Caco-2 (cell line): ENCODE results near the gene PSMC6. TPM values are rescaled to one million over a fixed set of nuclear protein-coding genes. Genes with fewer than 3 reads are reported as not detected.

Experiments used
- BruUV-seq: library from RNA; stranded (reverse); fragments of 400-500 nt; replicated peaks from 2 replicates; lab custom pipeline; 2021; lab: Mats Ljungman, UMichigan
- CTCF ChIA-PET: fragments of 300-600 bp; sonication (Branson Sonifier 250); formaldehyde crosslinking; loops from one replicate; lab custom pipeline; 2022; ENCODE audit warnings: antibody characterized with exemption; lab: Charles Lee
- POLR2A ChIA-PET: fragments of 300-600 bp; sonication (Branson Sonifier 250); formaldehyde crosslinking; loops from one replicate; lab custom pipeline; 2022; ENCODE audit warnings: antibody characterized with exemption; lab: Charles Lee
- DNase-seq, 2 experiments: peaks; one replicate each; pipeline versions ENCODE4 v3.0.0 to v3.0.0-alpha.2; 2020 to 2022
- H3K27me3 ChIP-seq: replicated peaks from 2 replicates; pipeline ENCODE4 v1.6.0; 2011; ENCODE audit warnings: low read length; ENCODE audit not compliant: control insufficient read depth, insufficient read depth
- H3K36me3 ChIP-seq: 2 replicates; pipeline ENCODE4 v1.5.1; 2011; ENCODE audit warnings: low read length; ENCODE audit not compliant: control insufficient read depth, insufficient read depth
- H3K4me1 ChIP-seq: fragments of 250-450 bp; sonication (Bioruptor Pico); 2 replicates; pipeline ENCODE4 v1.5.1; 2020; ENCODE audit warnings: mild to moderate bottlenecking
- H3K4me3 ChIP-seq: 2 replicates; pipeline ENCODE4 v1.5.1; 2011; ENCODE audit warnings: low read depth, mild to moderate bottlenecking, control low read depth, low read length
- H3K9me3 ChIP-seq: fragments of 250-450 bp; sonication (Bioruptor Pico); 2 replicates; pipeline ENCODE4 v1.5.1; 2020; ENCODE audit warnings: mild to moderate bottlenecking, moderate library complexity
- H3K27ac Mint-ChIP-seq: one replicate; pipeline ENCODE4 v1.8.0; 2022; ENCODE audit warnings: mixed read lengths; ENCODE audit not compliant: unreplicated experiment
- H3K27me3 Mint-ChIP-seq: one replicate; pipeline ENCODE4 v1.8.0; 2022; ENCODE audit warnings: mixed read lengths; ENCODE audit not compliant: insufficient read depth, unreplicated experiment
- H3K36me3 Mint-ChIP-seq: one replicate; pipeline ENCODE4 v1.8.0; 2022; ENCODE audit warnings: mild to moderate bottlenecking, mixed read lengths; ENCODE audit not compliant: insufficient read depth, unreplicated experiment
- H3K4me1 Mint-ChIP-seq: one replicate; pipeline ENCODE4 v1.8.0; 2022; ENCODE audit warnings: low read depth, mixed read lengths; ENCODE audit not compliant: unreplicated experiment
- H3K4me3 Mint-ChIP-seq: one replicate; pipeline ENCODE4 v1.8.0; 2022; ENCODE audit warnings: mild to moderate bottlenecking, moderate library complexity, mixed read lengths; ENCODE audit not compliant: unreplicated experiment
- H3K9me3 Mint-ChIP-seq: one replicate; pipeline ENCODE4 v1.8.0; 2022; ENCODE audit warnings: mixed read lengths; ENCODE audit not compliant: unreplicated experiment
- intact Hi-C: fragments of 100-400 bp; cut with micrococcal nuclease; formaldehyde crosslinking; loops from one replicate; pipeline ENCODE4 v1.10.0; 2022; ENCODE audit not compliant: unreplicated experiment
- total RNA-seq: library from RNA; stranded (reverse); gene quantifications from 2 replicates; pipeline ENCODE4 v1.2.3, GENCODE V29; 2022
- TF ChIP-seq, protein P1 (sequence below), 2 experiments: fragments of 200-600 bp in 1 of 2; IDR thresholded peaks; 1 replicate in 1 of 2; 2 replicates in 1 of 2; pipeline versions ENCODE4 v1.5.1 to v1.8.0; 2011 to 2022; ENCODE audit warnings: antibody characterized with exemption in 1 of 2, control low read depth in 1 of 2, inconsistent platforms in 1 of 2, low read depth in 1 of 2, low read length in 1 of 2, mild to moderate bottlenecking in 1 of 2, moderate library complexity in 1 of 2; ENCODE audit not compliant: insufficient read depth in 1 of 2, severe bottlenecking in 1 of 2, unreplicated experiment in 1 of 2

PSMC6 gene
- total RNA-seq, 1 experiment from 2014 or later = 130 TPM

DNA sequence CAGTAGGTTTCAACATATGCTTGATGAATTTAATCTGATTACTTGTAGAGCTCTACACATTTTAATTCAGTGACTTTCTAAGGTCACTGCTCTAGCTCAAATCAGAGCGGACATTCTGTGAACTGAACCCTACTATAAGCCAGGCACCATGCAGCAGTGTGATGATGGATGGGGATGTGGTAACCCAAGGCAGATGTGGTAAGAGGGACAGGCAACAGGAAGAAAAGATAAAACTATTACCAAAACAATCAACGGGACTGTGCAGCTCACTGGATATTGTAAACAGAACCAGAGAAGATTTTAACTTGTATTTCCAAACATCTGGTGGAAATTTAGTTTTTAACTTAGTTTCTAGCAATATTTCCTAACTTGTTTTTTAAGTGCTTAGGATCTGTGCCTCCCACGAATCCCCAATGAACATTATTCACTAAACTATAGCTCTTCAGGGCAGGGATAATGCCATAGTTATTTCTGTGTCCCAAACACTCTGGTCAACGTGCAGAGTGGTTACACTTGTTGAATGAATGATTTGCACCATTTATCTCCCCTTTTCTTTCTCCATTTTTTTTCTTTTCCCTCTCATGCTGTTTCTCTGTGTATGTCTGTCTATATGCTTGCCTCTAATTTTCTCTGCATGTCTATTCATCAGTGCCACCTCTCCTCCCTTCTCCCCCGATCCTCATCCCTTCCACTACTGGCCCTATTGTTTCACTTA lies 14.6 kb upstream of the PSMC6 start:
- CTCF ChIA-PET = interaction anchor here (1.2 kb wide), 1 partner anchor 49 kb away, joined by 3 read pairs; no protein-coding TSS in a partner anchor
- no TSS peak for BruUV-seq
- H3K4me3 ChIP-seq = no peak overlapping the region
- H3K9me3 ChIP-seq = no peaks in the 10 kb centered on the region
- intact Hi-C loops = loop anchor here (10.0 kb wide), 1 partner anchor 138 kb away; the partner anchor contains the start of genes GPR137C and TXNDC16
- Mint-ChIP-seq H3K27me3 (no peaks in the 10 kb centered on the region), H3K4me3 (no peak overlapping the region), H3K4me1 (peaks cover 38% of the 10 kb centered on the region), H3K27ac (no peak overlapping the region), H3K9me3 (no peaks in the 10 kb centered on the region), H3K36me3 (no peaks in the 10 kb centered on the region)
- H3K27me3 ChIP-seq = no peaks in the 10 kb centered on the region
- peaks cover 9% of the 10 kb centered on the region; the same call in 1 of the 2 replicates for H3K4me1 ChIP-seq
- TF ChIP-seq, protein P1, sequence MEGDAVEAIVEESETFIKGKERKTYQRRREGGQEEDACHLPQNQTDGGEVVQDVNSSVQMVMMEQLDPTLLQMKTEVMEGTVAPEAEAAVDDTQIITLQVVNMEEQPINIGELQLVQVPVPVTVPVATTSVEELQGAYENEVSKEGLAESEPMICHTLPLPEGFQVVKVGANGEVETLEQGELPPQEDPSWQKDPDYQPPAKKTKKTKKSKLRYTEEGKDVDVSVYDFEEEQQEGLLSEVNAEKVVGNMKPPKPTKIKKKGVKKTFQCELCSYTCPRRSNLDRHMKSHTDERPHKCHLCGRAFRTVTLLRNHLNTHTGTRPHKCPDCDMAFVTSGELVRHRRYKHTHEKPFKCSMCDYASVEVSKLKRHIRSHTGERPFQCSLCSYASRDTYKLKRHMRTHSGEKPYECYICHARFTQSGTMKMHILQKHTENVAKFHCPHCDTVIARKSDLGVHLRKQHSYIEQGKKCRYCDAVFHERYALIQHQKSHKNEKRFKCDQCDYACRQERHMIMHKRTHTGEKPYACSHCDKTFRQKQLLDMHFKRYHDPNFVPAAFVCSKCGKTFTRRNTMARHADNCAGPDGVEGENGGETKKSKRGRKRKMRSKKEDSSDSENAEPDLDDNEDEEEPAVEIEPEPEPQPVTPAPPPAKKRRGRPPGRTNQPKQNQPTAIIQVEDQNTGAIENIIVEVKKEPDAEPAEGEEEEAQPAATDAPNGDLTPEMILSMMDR (IDR thresholded peaks at IDR 0.05; ENCODE audit: insufficient read depth in 1 of 2, low read depth in 1 of 2, low read length in 1 of 2, severe bottlenecking in 1 of 2, unreplicated experiment in 1 of 2) = no peak
- POLR2A ChIA-PET = interaction anchor here (0.9 kb wide), 1 partner anchor 15 kb away, joined by 4 read pairs; the partner anchor contains the start of gene PSMC6
- DNase-seq = no peak
- H3K36me3 ChIP-seq = no peaks in the 10 kb centered on the region

DNA sequence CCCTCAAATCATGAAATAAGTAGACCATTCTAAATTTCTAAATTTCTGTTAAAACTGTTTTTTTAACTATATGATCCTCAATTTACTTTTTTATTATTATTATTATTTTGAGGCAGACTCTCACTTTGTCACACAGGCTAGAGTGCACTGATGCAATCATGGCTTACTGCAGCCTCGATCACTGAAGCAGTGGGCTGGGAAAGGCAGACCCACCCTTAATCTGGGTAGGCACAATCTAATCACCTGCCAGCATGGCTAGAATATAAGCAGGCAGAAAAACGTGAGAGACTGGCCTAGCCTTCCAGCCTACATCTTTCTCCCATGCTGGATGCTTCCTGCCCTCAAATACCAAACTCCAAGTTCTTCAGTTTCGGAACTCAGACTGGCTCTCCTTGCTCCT lies 14.0 kb upstream of the PSMC6 start:
- Mint-ChIP-seq H3K27ac (no peak overlapping the region), H3K9me3 (no peaks in the 10 kb centered on the region), H3K27me3 (no peaks in the 10 kb centered on the region), H3K36me3 (no peaks in the 10 kb centered on the region), H3K4me1 (peaks cover 41% of the 10 kb centered on the region), H3K4me3 (no peak overlapping the region)
- peaks cover 13% of the 10 kb centered on the region for H3K4me1 ChIP-seq
- no peaks in the 10 kb centered on the region for H3K36me3 ChIP-seq
- no peaks in the 10 kb centered on the region for H3K9me3 ChIP-seq
- TF ChIP-seq, protein P1 (IDR thresholded peaks at IDR 0.05; ENCODE audit: insufficient read depth in 1 of 2, low read depth in 1 of 2, low read length in 1 of 2, severe bottlenecking in 1 of 2, unreplicated experiment in 1 of 2) = no peak
- intact Hi-C loops = loop anchor here (10.0 kb wide), 1 partner anchor 138 kb away; the partner anchor contains the start of genes GPR137C and TXNDC16
- no peak for DNase-seq
- ChIA-PET CTCF (no interaction called here), POLR2A (no interaction called here)
- no TSS peak for BruUV-seq
- no peaks in the 10 kb centered on the region for H3K27me3 ChIP-seq
- H3K4me3 ChIP-seq = no peak overlapping the region

DNA sequence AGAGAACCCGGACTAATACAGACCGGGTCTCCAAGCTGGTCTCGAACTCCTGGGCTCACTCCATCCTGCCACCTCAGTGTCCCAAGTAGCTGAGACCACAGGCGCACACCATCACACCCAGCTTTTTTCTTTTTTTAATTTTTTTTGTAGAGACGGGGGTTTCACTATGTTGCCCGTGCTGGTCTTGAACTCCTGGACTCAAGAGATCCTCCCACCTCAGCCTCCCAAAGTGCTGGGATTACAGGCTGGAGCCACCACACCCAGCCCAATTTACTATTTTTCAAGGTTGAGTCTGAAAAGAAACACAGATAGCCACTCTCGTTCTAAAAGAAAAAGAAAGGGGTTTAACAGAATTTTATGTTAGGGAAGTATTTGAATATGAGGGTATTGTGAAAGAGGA lies 13.5 kb upstream of the PSMC6 start:
- DNase-seq = no peak
- no peaks in the 10 kb centered on the region for H3K36me3 ChIP-seq
- Mint-ChIP-seq H3K36me3 (no peaks in the 10 kb centered on the region), H3K27ac (no peak overlapping the region), H3K4me1 (peaks cover 38% of the 10 kb centered on the region), H3K4me3 (peak overlapping the region; percentile 93), H3K9me3 (no peaks in the 10 kb centered on the region), H3K27me3 (no peaks in the 10 kb centered on the region)
- POLR2A ChIA-PET = no interaction called here
- intact Hi-C loops = loop anchor here (10.0 kb wide), 1 partner anchor 139 kb away; the partner anchor contains the start of genes GPR137C and TXNDC16
- TF ChIP-seq, protein P1 (IDR thresholded peaks at IDR 0.05; ENCODE audit: insufficient read depth in 1 of 2, low read depth in 1 of 2, low read length in 1 of 2, severe bottlenecking in 1 of 2, unreplicated experiment in 1 of 2) = no peak
- no peaks in the 10 kb centered on the region for H3K27me3 ChIP-seq
- H3K4me3 ChIP-seq = no peak overlapping the region
- BruUV-seq = no TSS peak
- H3K9me3 ChIP-seq = no peaks in the 10 kb centered on the region
- CTCF ChIA-PET = no interaction called here
- H3K4me1 ChIP-seq = peaks cover 14% of the 10 kb centered on the region
